ENCODE data around the gene TRIP12. TPM values are rescaled to one million over a fixed set of nuclear protein-coding genes. Genes with fewer than 3 reads are reported as not detected.
"Not testable (repeated sequence)": the region's sequence is repeated elsewhere in the genome, so short reads cannot be mapped to it uniquely, and the experiment has no call there.

Gene TRIP12
- polyA plus RNA-seq, 3 donors = 182 to 219 (median 186) TPM

GRCh38 chr2:229742691-229743090 is 179.1 kb downstream of the TRIP12 start:
- not testable (repeated sequence) for DNase-seq (ENCODE audit: extremely low read depth in 1 of 11, low read depth in 9 of 11, low spot score in 4 of 11)

- DNase-seq (ENCODE audit: extremely low read depth in 1 of 11, low read depth in 9 of 11, low spot score in 4 of 11) = no peak
Observed at GRCh38 chr2:229740279-229740678, 181.5 kb downstream of the TRIP12 start.

GRCh38 chr2:229738024-229738625 is 183.7 kb downstream of the TRIP12 start:
- DNase-seq (ENCODE audit: extremely low read depth in 1 of 11, low read depth in 9 of 11, low spot score in 4 of 11) = no peak

- DNase-seq (ENCODE audit: extremely low read depth in 1 of 11, low read depth in 9 of 11, low spot score in 4 of 11) = no peak
Observed at GRCh38 chr2:229734410-229734809, 187.4 kb downstream of the TRIP12 start.

GRCh38 chr2:229733611-229734245 is 188.1 kb downstream of the TRIP12 start:
- no peak for DNase-seq (ENCODE audit: extremely low read depth in 1 of 11, low read depth in 9 of 11, low spot score in 4 of 11)

GRCh38 chr2:229732897-229733296 is 188.9 kb downstream of the TRIP12 start:
- DNase-seq (ENCODE audit: extremely low read depth in 1 of 11, low read depth in 9 of 11, low spot score in 4 of 11) = no peak

- DNase-seq (ENCODE audit: extremely low read depth in 1 of 11, low read depth in 9 of 11, low spot score in 4 of 11) = no peak
Observed at GRCh38 chr2:229731916-229732315, 189.9 kb downstream of the TRIP12 start.

GRCh38 chr2:229731363-229731762 is 190.4 kb downstream of the TRIP12 start:
- no peak for DNase-seq (ENCODE audit: extremely low read depth in 1 of 11, low read depth in 9 of 11, low spot score in 4 of 11)

- no peak for DNase-seq (ENCODE audit: extremely low read depth in 1 of 11, low read depth in 9 of 11, low spot score in 4 of 11)
Observed at GRCh38 chr2:229728370-229728769, 193.4 kb downstream of the TRIP12 start.

- no peak for DNase-seq (ENCODE audit: extremely low read depth in 1 of 11, low read depth in 9 of 11, low spot score in 4 of 11)
Observed at GRCh38 chr2:229726643-229727042, 195.2 kb downstream of the TRIP12 start.

GRCh38 chr2:229725716-229726574 is 195.9 kb downstream of the TRIP12 start:
- peak in 2 of 11 donors; percentile 18 to 23 for DNase-seq (ENCODE audit: extremely low read depth in 1 of 11, low read depth in 9 of 11, low spot score in 4 of 11)

GRCh38 chr2:229723192-229723591 is 198.6 kb downstream of the TRIP12 start:
- DNase-seq (ENCODE audit: extremely low read depth in 1 of 11, low read depth in 9 of 11, low spot score in 4 of 11) = not testable (repeated sequence)

GRCh38 chr2:229719926-229720647 is 201.7 kb downstream of the TRIP12 start:
- DNase-seq (ENCODE audit: extremely low read depth in 1 of 11, low read depth in 9 of 11, low spot score in 4 of 11) = no peak

GRCh38 chr2:229718057-229718456 is 203.8 kb downstream of the TRIP12 start:
- no peak for DNase-seq (ENCODE audit: extremely low read depth in 1 of 11, low read depth in 9 of 11, low spot score in 4 of 11)

GRCh38 chr2:229715895-229716507 is 205.8 kb downstream of the TRIP12 start:
- DNase-seq (ENCODE audit: extremely low read depth in 1 of 11, low read depth in 9 of 11, low spot score in 4 of 11) = peak in 2 of 11 donors; percentile 22 to 23

- peak in 4 of 11 donors; percentile 45 to 62 (median 56) for DNase-seq (ENCODE audit: extremely low read depth in 1 of 11, low read depth in 9 of 11, low spot score in 4 of 11)
Observed at GRCh38 chr2:229714736-229715541, 206.9 kb downstream of the TRIP12 start.

- DNase-seq (ENCODE audit: extremely low read depth in 1 of 11, low read depth in 9 of 11, low spot score in 4 of 11) = peak in 1 of 11 donors; percentile 24
Observed at GRCh38 chr2:229714080-229714735, 207.6 kb downstream of the TRIP12 start, which contains the start of gene DNER. TSS of gene DNER (minus strand) at chr2:229714555. CDS start at chr2:229714423, 132 bp downstream.

Measured in renal cortex interstitium (tissue), 11 donors.